NCI-H2227 (cell line): ENCODE results near the gene FGFR2.
A peak's percentile ranks its signal among the peaks of the same experiment; 100 is the strongest.

ENCODE experiments used
- DNase-seq: peaks from one replicate; lab custom pipeline; 2025; ENCODE audit not compliant: unreplicated experiment; lab: John Stamatoyannopoulos, UW

FGFR2 gene

GRCh38 chr10:121598263-121599249 lies at the start of gene FGFR2:
TSS of gene FGFR2 (minus strand) at chr10:121598444. CDS start at chr10:121593817, 4,627 bp downstream.
- peak; percentile 96 for DNase-seq

GRCh38 chr10:121647401-121647800 lies 49.2 kb upstream of the FGFR2 start:
- no peak for DNase-seq

GRCh38 chr10:121645696-121646095 lies 47.5 kb upstream of the FGFR2 start:
- DNase-seq: no peak

GRCh38 chr10:121644501-121644900 lies 46.3 kb upstream of the FGFR2 start:
- no peak for DNase-seq

GRCh38 chr10:121640266-121640665 lies 42.0 kb upstream of the FGFR2 start:
- no peak for DNase-seq

GRCh38 chr10:121639416-121639815 lies 41.2 kb upstream of the FGFR2 start:
- DNase-seq: no peak

- DNase-seq: no peak
Measured at GRCh38 chr10:121637437-121637836, 39.2 kb upstream of the FGFR2 start.

GRCh38 chr10:121633056-121633455 lies 34.8 kb upstream of the FGFR2 start:
- DNase-seq: no peak

GRCh38 chr10:121631365-121632029 lies 33.3 kb upstream of the FGFR2 start:
- DNase-seq: no peak

GRCh38 chr10:121628859-121629258 lies 30.6 kb upstream of the FGFR2 start:
- DNase-seq: no peak

- no peak for DNase-seq
Measured at GRCh38 chr10:121627876-121628581, 29.8 kb upstream of the FGFR2 start.

- DNase-seq: peak; percentile 48
Measured at GRCh38 chr10:121624836-121625486, 26.7 kb upstream of the FGFR2 start.

- DNase-seq: no peak
Measured at GRCh38 chr10:121618906-121619305, 20.7 kb upstream of the FGFR2 start.

- no peak for DNase-seq
Measured at GRCh38 chr10:121617176-121617575, 18.9 kb upstream of the FGFR2 start.

GRCh38 chr10:121616291-121616690 lies 18.0 kb upstream of the FGFR2 start:
- DNase-seq: no peak

GRCh38 chr10:121615836-121616235 lies 17.6 kb upstream of the FGFR2 start:
- DNase-seq: no peak

GRCh38 chr10:121615435-121615793 lies 17.2 kb upstream of the FGFR2 start:
- DNase-seq: no peak

- no peak for DNase-seq
Measured at GRCh38 chr10:121614613-121615434, 16.6 kb upstream of the FGFR2 start.

GRCh38 chr10:121613456-121613855 lies 15.2 kb upstream of the FGFR2 start:
- no peak for DNase-seq
